Measurements from ENCODE around the gene DHODH.

- TF ChIP-seq HDGF (IDR thresholded peaks at IDR 0.05; ENCODE audit: borderline replicate concordance): no peak
- TF ChIP-seq FOXK2 (IDR thresholded peaks at IDR 0.05): no peak
- no peak for TF ChIP-seq SP1 (IDR thresholded peaks at IDR 0.05)
Observed at GRCh38 chr16:72018470-72018869, 9.9 kb downstream of the DHODH start.

Data from HEK293T (cell line).